Measurements from ENCODE around the gene CAPZA3.
"Not testable (repeated sequence)": the region's sequence is repeated elsewhere in the genome, so short reads cannot be mapped to it uniquely, and the experiment has no call there.

CAPZA3 gene

GRCh38 chr12:18753481-18754123, 15.7 kb downstream of the CAPZA3 start:
- H3K27ac ChIP-seq, result no peak overlapping the region
- no peak for TF ChIP-seq CTCF (conservative IDR thresholded peaks at IDR 0.05)

GRCh38 chr12:18754124-18754707, 16.3 kb downstream of the CAPZA3 start:
- H3K27ac ChIP-seq, result no peak overlapping the region

GRCh38 chr12:18755341-18755740, 17.4 kb downstream of the CAPZA3 start:
- H3K27ac ChIP-seq, result no peak overlapping the region
- TF ChIP-seq CTCF (conservative IDR thresholded peaks at IDR 0.05), result no peak

More at GRCh38 chr12:18754124-18754707, 16.3 kb downstream of the CAPZA3 start:
- TF ChIP-seq CTCF (conservative IDR thresholded peaks at IDR 0.05), result no peak

- H3K27ac ChIP-seq, result not testable (repeated sequence)
Measured at GRCh38 chr12:18766479-18766878, 28.6 kb downstream of the CAPZA3 start.

- TF ChIP-seq CTCF (conservative IDR thresholded peaks at IDR 0.05), result no peak
- no peak overlapping the region for H3K27ac ChIP-seq
Measured at GRCh38 chr12:18782827-18783226, 44.9 kb downstream of the CAPZA3 start.

GRCh38 chr12:18785465-18785864, 47.5 kb downstream of the CAPZA3 start:
- not testable (repeated sequence) for H3K27ac ChIP-seq
